Measurements from ENCODE around the gene SEPTIN8. TPM values are rescaled to one million over a fixed set of nuclear protein-coding genes. Genes with fewer than 3 reads are reported as not detected.

SEPTIN8 gene
- total and polyA plus RNA-seq, 2 of the 13 experiments (the other 11 are each of a cell fraction or from before 2014, with no cell fraction given), result 41.4 to 49.9 TPM

DNA sequence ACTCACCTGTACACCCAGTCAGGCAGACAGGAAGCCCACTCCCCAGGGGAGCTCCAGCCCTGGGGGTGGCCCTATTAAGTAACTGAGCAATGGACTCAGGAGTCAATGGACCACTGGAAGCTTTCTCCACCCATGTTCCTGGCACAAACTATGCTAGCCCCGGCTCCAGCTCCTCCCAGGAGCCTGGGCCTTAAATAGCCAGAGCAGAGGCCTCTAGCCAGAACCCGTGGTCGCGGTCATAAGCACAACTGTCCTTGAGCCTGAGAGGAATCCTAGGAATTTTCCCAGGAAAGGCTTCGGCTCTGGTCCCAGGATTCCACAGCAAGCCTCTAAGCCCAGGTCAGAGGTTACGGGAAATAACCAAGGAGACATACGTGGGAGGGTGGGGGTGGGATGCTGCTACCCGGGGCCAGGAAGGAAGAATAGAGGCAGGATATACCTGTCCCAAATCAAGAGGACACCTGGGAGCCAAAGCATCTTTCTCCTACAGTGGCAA, 5.5 kb downstream of the SEPTIN8 start (continued):
- TF ChIP-seq ZFP90 (CRISPR knock-in tag; IDR thresholded peaks at IDR 0.05; ENCODE audit: borderline replicate concordance) (0 out of 2 replicates have a peak, but pooled peaks have one; percentile 62), ZFY (CRISPR knock-in tag; IDR thresholded peaks at IDR 0.05) (peak; percentile 39; the same call in 1 of the 2 replicates), PHF21A (CRISPR knock-in tag; IDR thresholded peaks at IDR 0.05) (peak; percentile 46; the same call in 1 of the 2 replicates), ZNF782 (CRISPR knock-in tag; IDR thresholded peaks at IDR 0.05; ENCODE audit: borderline replicate concordance) (no peak), SIN3B (IDR thresholded peaks at IDR 0.05; ENCODE audit: low read length) (no peak), TBP (CRISPR knock-in tag; IDR thresholded peaks at IDR 0.05) (no peak), MEF2D (CRISPR knock-in tag; IDR thresholded peaks at IDR 0.05) (0 out of 2 replicates have a peak, but pooled peaks have one; percentile 25), PAXIP1 (CRISPR knock-in tag; conservative IDR thresholded peaks at IDR 0.05) (peak; percentile 48; the same call in 1 of the 2 replicates), TFDP1 (CRISPR knock-in tag; IDR thresholded peaks at IDR 0.05; ENCODE audit: borderline replicate concordance) (no peak), ZBTB38 (CRISPR knock-in tag; IDR thresholded peaks at IDR 0.05) (no peak), ZMYM4 (CRISPR knock-in tag; IDR thresholded peaks at IDR 0.05) (peak; percentile 37; the same call in 1 of the 2 replicates), ZHX1 (CRISPR knock-in tag; IDR thresholded peaks at IDR 0.05; ENCODE audit: low read depth) (no peak)
- TF ChIP-seq, protein P1, sequence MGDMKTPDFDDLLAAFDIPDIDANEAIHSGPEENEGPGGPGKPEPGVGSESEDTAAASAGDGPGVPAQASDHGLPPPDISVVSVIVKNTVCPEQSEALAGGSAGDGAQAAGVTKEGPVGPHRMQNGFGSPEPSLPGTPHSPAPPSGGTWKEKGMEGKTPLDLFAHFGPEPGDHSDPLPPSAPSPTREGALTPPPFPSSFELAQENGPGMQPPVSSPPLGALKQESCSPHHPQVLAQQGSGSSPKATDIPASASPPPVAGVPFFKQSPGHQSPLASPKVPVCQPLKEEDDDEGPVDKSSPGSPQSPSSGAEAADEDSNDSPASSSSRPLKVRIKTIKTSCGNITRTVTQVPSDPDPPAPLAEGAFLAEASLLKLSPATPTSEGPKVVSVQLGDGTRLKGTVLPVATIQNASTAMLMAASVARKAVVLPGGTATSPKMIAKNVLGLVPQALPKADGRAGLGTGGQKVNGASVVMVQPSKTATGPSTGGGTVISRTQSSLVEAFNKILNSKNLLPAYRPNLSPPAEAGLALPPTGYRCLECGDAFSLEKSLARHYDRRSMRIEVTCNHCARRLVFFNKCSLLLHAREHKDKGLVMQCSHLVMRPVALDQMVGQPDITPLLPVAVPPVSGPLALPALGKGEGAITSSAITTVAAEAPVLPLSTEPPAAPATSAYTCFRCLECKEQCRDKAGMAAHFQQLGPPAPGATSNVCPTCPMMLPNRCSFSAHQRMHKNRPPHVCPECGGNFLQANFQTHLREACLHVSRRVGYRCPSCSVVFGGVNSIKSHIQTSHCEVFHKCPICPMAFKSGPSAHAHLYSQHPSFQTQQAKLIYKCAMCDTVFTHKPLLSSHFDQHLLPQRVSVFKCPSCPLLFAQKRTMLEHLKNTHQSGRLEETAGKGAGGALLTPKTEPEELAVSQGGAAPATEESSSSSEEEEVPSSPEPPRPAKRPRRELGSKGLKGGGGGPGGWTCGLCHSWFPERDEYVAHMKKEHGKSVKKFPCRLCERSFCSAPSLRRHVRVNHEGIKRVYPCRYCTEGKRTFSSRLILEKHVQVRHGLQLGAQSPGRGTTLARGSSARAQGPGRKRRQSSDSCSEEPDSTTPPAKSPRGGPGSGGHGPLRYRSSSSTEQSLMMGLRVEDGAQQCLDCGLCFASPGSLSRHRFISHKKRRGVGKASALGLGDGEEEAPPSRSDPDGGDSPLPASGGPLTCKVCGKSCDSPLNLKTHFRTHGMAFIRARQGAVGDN (CRISPR knock-in tag; IDR thresholded peaks at IDR 0.05), result peak; percentile 59

All from HepG2 (cell line).